Cardiac fibroblast (primary cell): ENCODE results near the gene MAGEF1.

Experiments used
- DNase-seq, 2 donors: peaks; one replicate each; pipeline versions ENCODE4 v3.0.0 to v3.0.0-alpha.2; 2010; ENCODE audit warnings: low read depth in 2 of 2
- H3K4me3 ChIP-seq, 2 donors: replicated peaks in 1 of 2; 1 replicate in 1 of 2; 2 replicates in 1 of 2; pipeline ENCODE4 v1.5.1; 2011; ENCODE audit warnings: low read depth in 2 of 2, low read length in 2 of 2, mild to moderate bottlenecking in 2 of 2, moderate library complexity in 1 of 2
- CTCF ChIP-seq: IDR thresholded peaks from one replicate; pipeline ENCODE4 v1.5.1; 2011; ENCODE audit warnings: low read depth, mild to moderate bottlenecking, low read length, inconsistent platforms

MAGEF1 gene

GRCh38 chr3:184688251-184688881 is 23.5 kb downstream of the MAGEF1 start:
- peak; percentile 65 to 79 for DNase-seq
- TF ChIP-seq CTCF = no peak
- no peak overlapping the region for H3K4me3 ChIP-seq

GRCh38 chr3:184687363-184688015 is 24.4 kb downstream of the MAGEF1 start:
- no peak overlapping the region for H3K4me3 ChIP-seq
- DNase-seq = no peak
- no peak for TF ChIP-seq CTCF

GRCh38 chr3:184685646-184686045 is 26.2 kb downstream of the MAGEF1 start:
- DNase-seq = no peak
- H3K4me3 ChIP-seq = no peak overlapping the region
- no peak for TF ChIP-seq CTCF

GRCh38 chr3:184685055-184685454 is 26.8 kb downstream of the MAGEF1 start:
- no peak overlapping the region for H3K4me3 ChIP-seq

GRCh38 chr3:184683900-184684560 is 27.8 kb downstream of the MAGEF1 start:
- no peak for DNase-seq
- TF ChIP-seq CTCF = no peak
- H3K4me3 ChIP-seq = no peak overlapping the region

More at GRCh38 chr3:184685055-184685454, 26.8 kb downstream of the MAGEF1 start:
- DNase-seq = no peak
- no peak for TF ChIP-seq CTCF

GRCh38 chr3:184683234-184683633 is 28.6 kb downstream of the MAGEF1 start:
- TF ChIP-seq CTCF = no peak
- no peak overlapping the region for H3K4me3 ChIP-seq
- DNase-seq = no peak
